GM12892 (cell line): ENCODE measurements around the gene NFYA.

Experiments used
- DNase-seq: peaks from one replicate; pipeline ENCODE4 v3.0.0; 2011; ENCODE audit not compliant: insufficient read length
- FAIRE-seq: peaks from 2 replicates; lab custom pipeline; 2011; peaks lifted over from hg19 to GRCh38; lab: Jason Lieb, UNC
- POLR2A ChIP-seq: IDR thresholded peaks from 2 replicates; pipeline ENCODE4 v1.6.1; 2011; ENCODE audit warnings: low read depth, low read length, control low read depth
- POLR2AphosphoS5 ChIP-seq: IDR thresholded peaks from 2 replicates; pipeline ENCODE4 v1.6.1; 2011; ENCODE audit warnings: low read depth, low read length, control low read depth
- TAF1 ChIP-seq: IDR thresholded peaks from 2 replicates; pipeline ENCODE4 v1.6.1; 2011; ENCODE audit warnings: low read depth, mild to moderate bottlenecking, control low read depth, low read length, borderline replicate concordance

Gene NFYA

DNA sequence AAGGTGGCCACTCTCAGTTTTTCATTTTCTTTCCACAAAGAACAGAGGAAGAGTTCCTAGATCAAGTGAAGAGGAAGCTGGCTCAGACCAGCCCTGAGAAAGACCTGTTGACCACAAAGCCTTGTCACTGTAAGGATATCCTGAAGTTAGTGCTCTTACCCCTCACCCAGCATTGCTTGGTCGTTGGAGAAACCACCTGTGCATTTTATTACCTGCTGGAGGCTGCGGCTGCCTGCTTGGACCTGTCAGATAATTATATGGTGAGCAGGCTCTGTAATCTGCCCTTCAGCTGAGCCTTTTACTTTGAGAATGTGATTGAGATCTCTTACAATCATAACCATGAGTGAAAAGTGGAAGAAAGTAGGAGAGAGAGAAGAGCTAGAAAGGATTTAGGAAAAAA, 59.5 kb downstream of the NFYA start:
- FAIRE-seq, result no peak
- no peak for TF ChIP-seq POLR2A
- no peak for TF ChIP-seq POLR2AphosphoS5
- TF ChIP-seq TAF1, result no peak
- DNase-seq, result no peak

DNA sequence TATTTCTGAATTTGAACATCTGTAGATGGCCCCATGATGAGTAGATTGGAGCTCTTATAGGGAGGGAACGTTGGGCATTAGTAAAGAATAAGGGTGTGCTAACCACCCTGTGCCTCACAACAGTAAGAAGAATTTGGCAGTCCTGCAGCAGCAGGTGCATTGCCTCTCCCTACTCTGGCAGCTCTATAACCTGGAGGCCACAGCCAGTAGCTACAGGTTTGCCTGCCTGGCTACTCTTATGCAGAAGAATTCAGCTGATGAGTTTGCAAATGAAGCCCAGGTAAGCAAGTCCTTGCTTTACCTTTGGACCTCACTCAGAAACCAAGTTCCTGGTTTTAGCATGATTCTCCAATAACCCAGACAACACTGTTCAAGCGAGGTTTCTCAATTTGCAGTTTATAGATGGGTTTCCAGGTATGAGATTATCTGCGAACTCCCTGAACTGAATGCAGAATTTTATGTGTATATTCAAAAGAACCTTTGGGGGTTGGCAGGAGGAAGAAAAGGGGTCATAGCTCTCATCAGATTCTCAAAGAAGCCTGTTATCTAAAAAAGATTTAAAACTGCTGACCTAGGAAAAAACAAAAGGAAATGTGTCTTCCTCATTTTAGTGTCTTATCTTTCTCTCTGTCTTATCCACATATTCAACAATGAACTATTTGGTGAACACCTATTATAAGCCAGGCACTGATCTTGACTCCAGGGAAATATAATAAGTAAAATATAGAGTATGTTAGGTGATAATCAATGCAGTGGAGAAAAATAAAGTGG, 62.5 kb downstream of the NFYA start:
- no peak for DNase-seq
- no peak for FAIRE-seq
- TF ChIP-seq POLR2A, result no peak
- TF ChIP-seq TAF1, result no peak
- no peak for TF ChIP-seq POLR2AphosphoS5

DNA sequence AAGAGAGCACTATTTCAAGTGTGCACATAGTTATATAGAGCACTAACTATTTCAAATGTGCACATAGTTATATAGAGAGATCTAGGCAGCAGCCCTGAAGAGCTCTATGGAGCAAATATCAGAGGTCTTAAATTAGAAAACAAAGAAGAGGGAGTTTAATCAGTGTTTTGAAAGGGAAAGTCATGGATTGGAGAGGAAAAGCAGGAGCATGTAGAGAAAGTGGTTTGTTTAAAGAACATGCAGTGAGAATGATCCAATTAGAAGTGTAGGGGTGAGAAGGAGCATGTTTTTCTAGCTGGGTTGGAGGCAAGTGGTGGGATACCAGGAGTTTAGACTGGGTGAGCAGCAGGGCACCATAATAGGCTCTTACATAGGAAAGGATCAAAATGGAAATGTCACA, 64.1 kb downstream of the NFYA start:
- DNase-seq (no peak), FAIRE-seq (no peak)
- TF ChIP-seq POLR2A (no peak), TAF1 (no peak), POLR2AphosphoS5 (no peak)

DNA sequence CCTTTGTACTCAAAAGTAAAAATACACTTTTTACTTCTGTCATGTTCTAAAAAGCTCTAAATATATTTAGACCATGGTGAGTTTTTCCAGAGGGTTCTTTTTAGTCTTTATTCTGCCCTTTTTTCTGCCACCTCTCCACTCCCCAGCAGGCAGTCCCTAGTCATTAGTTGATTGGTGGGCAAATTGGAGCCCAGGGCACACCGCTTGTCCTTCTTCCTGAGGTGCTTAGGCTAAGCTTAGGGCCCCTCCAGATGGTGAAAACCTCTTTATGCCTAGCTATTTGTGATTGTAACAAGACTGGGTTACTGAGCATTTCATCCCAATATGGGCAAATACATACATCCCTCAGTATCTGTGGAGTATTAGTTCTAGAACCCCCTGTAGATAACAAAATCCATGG, 75.1 kb downstream of the NFYA start:
- DNase-seq (no peak), FAIRE-seq (no peak)
- TF ChIP-seq POLR2A (no peak), POLR2AphosphoS5 (no peak), TAF1 (no peak)
